SK-N-SH treated with all-trans-retinoic acid at 6 μM for 48 hours (cell line): ENCODE measurements around the gene MUC2.

ENCODE experiments used
- ATAC-seq: fragments of 200-7000 bp; cut with Tn5 transposase; 3 replicates; pipeline ENCODE4 v1.9.1; 2020; ENCODE audit warnings: mild to moderate bottlenecking, moderate library complexity
- ARNTL ChIP-seq: fragments of 450-650 bp; formaldehyde crosslinking; IDR thresholded peaks from 2 replicates; pipeline ENCODE4 v1.5.0; 2020; ENCODE audit warnings: low read depth, mild to moderate bottlenecking, moderate library complexity, borderline replicate concordance
- CREB5 ChIP-seq: fragments of 250-450 bp; sonication (Bioruptor Pico); IDR thresholded peaks from 2 replicates; pipeline ENCODE4 v1.5.1; 2020; ENCODE audit warnings: low read depth, mild to moderate bottlenecking, moderate library complexity
- CSDC2 ChIP-seq: fragments of 250-450 bp; sonication (Bioruptor Pico); IDR thresholded peaks from 2 replicates; pipeline ENCODE4 v1.5.0; 2020; ENCODE audit warnings: mild to moderate bottlenecking, moderate library complexity
- ESRRG ChIP-seq: fragments of 250-450 bp; sonication (Bioruptor Pico); IDR thresholded peaks from 2 replicates; pipeline ENCODE4 v1.6.1; 2021; ENCODE audit warnings: mild to moderate bottlenecking
- GLIS3 ChIP-seq: fragments of 250-450 bp; sonication (Bioruptor Pico); IDR thresholded peaks from 2 replicates; pipeline ENCODE4 v1.5.0; 2020; ENCODE audit warnings: mild to moderate bottlenecking, moderate library complexity
- RARB ChIP-seq: fragments of 250-450 bp; sonication (Bioruptor Pico); IDR thresholded peaks from 2 replicates; pipeline ENCODE4 v1.8.0; 2021; ENCODE audit warnings: mild to moderate bottlenecking, moderate library complexity
- SNAI2 ChIP-seq: fragments of 250-450 bp; sonication (Bioruptor Pico); IDR thresholded peaks from 2 replicates; pipeline ENCODE4 v1.5.0; 2020; ENCODE audit warnings: mild to moderate bottlenecking, moderate library complexity
- TCF4 ChIP-seq: fragments of 250-450 bp; sonication (Bioruptor Pico); IDR thresholded peaks from 2 replicates; pipeline ENCODE4 v1.8.0; 2021; ENCODE audit warnings: mild to moderate bottlenecking, moderate library complexity, borderline replicate concordance
- TOX ChIP-seq: fragments of 250-450 bp; sonication (Bioruptor Pico); IDR thresholded peaks from 2 replicates; pipeline ENCODE4 v1.8.0; 2021; ENCODE audit warnings: mild to moderate bottlenecking, moderate library complexity, borderline replicate concordance
- ZC3H10 ChIP-seq: fragments of 250-450 bp; sonication (Bioruptor Pico); IDR thresholded peaks from 2 replicates; pipeline ENCODE4 v1.5.1; 2021; ENCODE audit warnings: mild to moderate bottlenecking, moderate library complexity
- ZFP3 ChIP-seq: fragments of 250-450 bp; sonication (Bioruptor Pico); IDR thresholded peaks from 2 replicates; pipeline ENCODE4 v1.5.0; 2020; ENCODE audit warnings: mild to moderate bottlenecking, moderate library complexity
- ZFP30 ChIP-seq: fragments of 450-650 bp; formaldehyde crosslinking; IDR thresholded peaks from 2 replicates; pipeline ENCODE4 v1.5.0; 2022; ENCODE audit warnings: mild to moderate bottlenecking, moderate library complexity
- ZNF565 ChIP-seq: fragments of 450-650 bp; formaldehyde crosslinking; conservative IDR thresholded peaks from 2 replicates; pipeline ENCODE4 v1.5.0; 2020; ENCODE audit warnings: low read depth, mild to moderate bottlenecking, moderate library complexity
- ZNF8 ChIP-seq: fragments of 450-650 bp; formaldehyde crosslinking; IDR thresholded peaks from 2 replicates; pipeline ENCODE4 v1.5.0; 2020; ENCODE audit warnings: mild to moderate bottlenecking, moderate library complexity
- TF ChIP-seq, protein P1 (sequence below): fragments of 250-450 bp; sonication (Bioruptor Pico); IDR thresholded peaks from 2 replicates; pipeline ENCODE4 v1.8.0; 2020; ENCODE audit warnings: mild to moderate bottlenecking, moderate library complexity, borderline replicate concordance
- TF ChIP-seq, protein P2 (sequence below): fragments of 250-450 bp; sonication (Bioruptor Pico); IDR thresholded peaks from 2 replicates; pipeline ENCODE4 v1.5.1; 2021; ENCODE audit warnings: mild to moderate bottlenecking, moderate library complexity
- TF ChIP-seq, protein P3 (sequence below): fragments of 250-450 bp; sonication (Bioruptor Pico); IDR thresholded peaks from 2 replicates; pipeline ENCODE4 v1.5.0; 2020; ENCODE audit warnings: mild to moderate bottlenecking, moderate library complexity

Gene MUC2

DNA sequence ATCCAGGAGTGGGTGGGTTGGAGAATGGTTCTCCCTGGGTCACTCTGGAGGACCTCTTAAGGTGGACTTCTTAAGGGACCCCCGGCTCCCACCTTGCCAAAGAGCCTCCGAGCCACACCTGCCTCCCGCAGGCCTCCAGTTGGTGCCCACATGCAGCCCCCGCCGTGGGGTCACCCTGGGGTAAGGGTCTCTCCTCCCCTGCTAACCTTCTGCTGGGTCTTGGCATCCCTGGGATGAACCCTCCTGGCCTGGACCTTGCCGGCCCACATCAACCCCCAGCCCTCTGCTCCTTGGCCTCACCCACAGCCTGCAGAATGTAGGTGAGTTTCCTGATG is 25.6 kb upstream of the MUC2 start (continued):
- TF ChIP-seq ARNTL (no peak), RARB (no peak), ZFP30 (no peak), ESRRG (CRISPR knock-in tag) (no peak), CREB5 (CRISPR knock-in tag) (no peak), SNAI2 (CRISPR knock-in tag) (no peak), ZNF565 (CRISPR knock-in tag) (no peak), CSDC2 (CRISPR knock-in tag) (no peak)
- TF ChIP-seq, protein P1, sequence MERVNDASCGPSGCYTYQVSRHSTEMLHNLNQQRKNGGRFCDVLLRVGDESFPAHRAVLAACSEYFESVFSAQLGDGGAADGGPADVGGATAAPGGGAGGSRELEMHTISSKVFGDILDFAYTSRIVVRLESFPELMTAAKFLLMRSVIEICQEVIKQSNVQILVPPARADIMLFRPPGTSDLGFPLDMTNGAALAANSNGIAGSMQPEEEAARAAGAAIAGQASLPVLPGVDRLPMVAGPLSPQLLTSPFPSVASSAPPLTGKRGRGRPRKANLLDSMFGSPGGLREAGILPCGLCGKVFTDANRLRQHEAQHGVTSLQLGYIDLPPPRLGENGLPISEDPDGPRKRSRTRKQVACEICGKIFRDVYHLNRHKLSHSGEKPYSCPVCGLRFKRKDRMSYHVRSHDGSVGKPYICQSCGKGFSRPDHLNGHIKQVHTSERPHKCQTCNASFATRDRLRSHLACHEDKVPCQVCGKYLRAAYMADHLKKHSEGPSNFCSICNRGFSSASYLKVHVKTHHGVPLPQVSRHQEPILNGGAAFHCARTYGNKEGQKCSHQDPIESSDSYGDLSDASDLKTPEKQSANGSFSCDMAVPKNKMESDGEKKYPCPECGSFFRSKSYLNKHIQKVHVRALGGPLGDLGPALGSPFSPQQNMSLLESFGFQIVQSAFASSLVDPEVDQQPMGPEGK, result no peak
- TF ChIP-seq, protein P2, sequence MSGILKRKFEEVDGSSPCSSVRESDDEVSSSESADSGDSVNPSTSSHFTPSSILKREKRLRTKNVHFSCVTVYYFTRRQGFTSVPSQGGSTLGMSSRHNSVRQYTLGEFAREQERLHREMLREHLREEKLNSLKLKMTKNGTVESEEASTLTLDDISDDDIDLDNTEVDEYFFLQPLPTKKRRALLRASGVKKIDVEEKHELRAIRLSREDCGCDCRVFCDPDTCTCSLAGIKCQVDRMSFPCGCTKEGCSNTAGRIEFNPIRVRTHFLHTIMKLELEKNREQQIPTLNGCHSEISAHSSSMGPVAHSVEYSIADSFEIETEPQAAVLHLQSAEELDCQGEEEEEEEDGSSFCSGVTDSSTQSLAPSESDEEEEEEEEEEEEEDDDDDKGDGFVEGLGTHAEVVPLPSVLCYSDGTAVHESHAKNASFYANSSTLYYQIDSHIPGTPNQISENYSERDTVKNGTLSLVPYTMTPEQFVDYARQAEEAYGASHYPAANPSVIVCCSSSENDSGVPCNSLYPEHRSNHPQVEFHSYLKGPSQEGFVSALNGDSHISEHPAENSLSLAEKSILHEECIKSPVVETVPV, result no peak

GRCh38 chr11:1049431-1049891 is 25.2 kb upstream of the MUC2 start:
- ATAC-seq, result no peak
- TF ChIP-seq TCF4 (CRISPR knock-in tag), result no peak
- TF ChIP-seq GLIS3 (CRISPR knock-in tag), result no peak
- TF ChIP-seq, protein P3, sequence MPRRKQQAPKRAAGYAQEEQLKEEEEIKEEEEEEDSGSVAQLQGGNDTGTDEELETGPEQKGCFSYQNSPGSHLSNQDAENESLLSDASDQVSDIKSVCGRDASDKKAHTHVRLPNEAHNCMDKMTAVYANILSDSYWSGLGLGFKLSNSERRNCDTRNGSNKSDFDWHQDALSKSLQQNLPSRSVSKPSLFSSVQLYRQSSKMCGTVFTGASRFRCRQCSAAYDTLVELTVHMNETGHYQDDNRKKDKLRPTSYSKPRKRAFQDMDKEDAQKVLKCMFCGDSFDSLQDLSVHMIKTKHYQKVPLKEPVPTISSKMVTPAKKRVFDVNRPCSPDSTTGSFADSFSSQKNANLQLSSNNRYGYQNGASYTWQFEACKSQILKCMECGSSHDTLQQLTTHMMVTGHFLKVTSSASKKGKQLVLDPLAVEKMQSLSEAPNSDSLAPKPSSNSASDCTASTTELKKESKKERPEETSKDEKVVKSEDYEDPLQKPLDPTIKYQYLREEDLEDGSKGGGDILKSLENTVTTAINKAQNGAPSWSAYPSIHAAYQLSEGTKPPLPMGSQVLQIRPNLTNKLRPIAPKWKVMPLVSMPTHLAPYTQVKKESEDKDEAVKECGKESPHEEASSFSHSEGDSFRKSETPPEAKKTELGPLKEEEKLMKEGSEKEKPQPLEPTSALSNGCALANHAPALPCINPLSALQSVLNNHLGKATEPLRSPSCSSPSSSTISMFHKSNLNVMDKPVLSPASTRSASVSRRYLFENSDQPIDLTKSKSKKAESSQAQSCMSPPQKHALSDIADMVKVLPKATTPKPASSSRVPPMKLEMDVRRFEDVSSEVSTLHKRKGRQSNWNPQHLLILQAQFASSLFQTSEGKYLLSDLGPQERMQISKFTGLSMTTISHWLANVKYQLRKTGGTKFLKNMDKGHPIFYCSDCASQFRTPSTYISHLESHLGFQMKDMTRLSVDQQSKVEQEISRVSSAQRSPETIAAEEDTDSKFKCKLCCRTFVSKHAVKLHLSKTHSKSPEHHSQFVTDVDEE (CRISPR knock-in tag), result no peak
- no peak for TF ChIP-seq ESRRG (CRISPR knock-in tag)
- no peak for TF ChIP-seq SNAI2 (CRISPR knock-in tag)
- no peak for TF ChIP-seq ZFP3 (CRISPR knock-in tag)
- no peak for TF ChIP-seq CSDC2 (CRISPR knock-in tag)
- no peak for TF ChIP-seq ZNF8 (CRISPR knock-in tag)
- TF ChIP-seq, protein P2, result no peak
- TF ChIP-seq, protein P1, result no peak
- TF ChIP-seq TOX (CRISPR knock-in tag), result no peak
- TF ChIP-seq CREB5 (CRISPR knock-in tag), result no peak
- TF ChIP-seq ZC3H10 (CRISPR knock-in tag), result no peak
- TF ChIP-seq ZFP30, result no peak
